ENCODE data around the gene MINDY3.

Gene MINDY3

GRCh38 chr10:15730341-15730740 is 130.0 kb downstream of the MINDY3 start:
- no peak overlapping the region for H3K4me3 Mint-ChIP-seq
- no peaks in the 10 kb centered on the region for H3K4me1 Mint-ChIP-seq (ENCODE audit: low read depth)
- no peaks in the 10 kb centered on the region for H3K36me3 Mint-ChIP-seq (ENCODE audit: low read depth)
- H3K27me3 Mint-ChIP-seq = peaks cover 12% of the 10 kb centered on the region
- peaks cover 23% of the 10 kb centered on the region for H3K9me3 Mint-ChIP-seq
- H3K27ac Mint-ChIP-seq = no peak overlapping the region

GRCh38 chr10:15729890-15730289 is 130.4 kb downstream of the MINDY3 start:
- H3K4me3 Mint-ChIP-seq = no peak overlapping the region
- H3K36me3 Mint-ChIP-seq (ENCODE audit: low read depth) = no peaks in the 10 kb centered on the region
- H3K4me1 Mint-ChIP-seq (ENCODE audit: low read depth) = no peaks in the 10 kb centered on the region
- H3K27me3 Mint-ChIP-seq = peaks cover 12% of the 10 kb centered on the region
- no peak overlapping the region for H3K27ac Mint-ChIP-seq
- H3K9me3 Mint-ChIP-seq = peaks cover 23% of the 10 kb centered on the region

All from stimulated activated naive CD8-positive, alpha-beta T cell treated with anti-CD3 and anti-CD28 coated beads, Interleukin-15, Interleukin-2, amounts not matched to agents 100 ng/mL and 50 ng/mL, for 24 hours (primary cell).